ENCODE measurements around the gene ZNF428.

The ZNF428 gene

GRCh38 chr19:43649514-43649913 lies 30.1 kb upstream of the ZNF428 start:
- H3K27ac ChIP-seq, result no peak overlapping the region
- no peak for TF ChIP-seq CTCF (conservative IDR thresholded peaks at IDR 0.05)

- no peak for TF ChIP-seq CTCF (conservative IDR thresholded peaks at IDR 0.05)
- no peak overlapping the region for H3K27ac ChIP-seq
Measured at GRCh38 chr19:43648633-43649032, 29.2 kb upstream of the ZNF428 start.

GRCh38 chr19:43644181-43644580 lies 24.8 kb upstream of the ZNF428 start:
- no peak for TF ChIP-seq CTCF (conservative IDR thresholded peaks at IDR 0.05)
- H3K27ac ChIP-seq, result no peak overlapping the region

DNA sequence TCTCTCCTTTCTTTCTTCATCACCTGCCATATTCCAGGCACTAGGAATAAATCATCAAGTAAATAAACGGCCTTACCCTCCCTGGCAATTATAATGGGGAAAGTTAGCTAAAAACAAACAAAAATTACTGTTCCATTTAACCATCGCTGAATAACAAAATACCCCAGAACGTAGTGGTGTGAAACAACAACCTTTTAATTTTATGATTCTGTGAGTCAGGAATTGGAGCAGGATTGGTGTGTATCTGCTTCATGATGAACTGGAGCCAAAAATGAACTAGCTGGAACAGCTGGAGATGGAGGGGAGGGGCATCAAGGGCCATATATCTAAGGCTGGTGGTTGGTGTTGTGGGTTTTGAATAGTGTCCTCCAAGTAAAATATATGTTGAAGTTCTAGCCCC lies 23.9 kb upstream of the ZNF428 start:
- no peak for TF ChIP-seq CTCF (conservative IDR thresholded peaks at IDR 0.05)
- no peak overlapping the region for H3K27ac ChIP-seq

DNA sequence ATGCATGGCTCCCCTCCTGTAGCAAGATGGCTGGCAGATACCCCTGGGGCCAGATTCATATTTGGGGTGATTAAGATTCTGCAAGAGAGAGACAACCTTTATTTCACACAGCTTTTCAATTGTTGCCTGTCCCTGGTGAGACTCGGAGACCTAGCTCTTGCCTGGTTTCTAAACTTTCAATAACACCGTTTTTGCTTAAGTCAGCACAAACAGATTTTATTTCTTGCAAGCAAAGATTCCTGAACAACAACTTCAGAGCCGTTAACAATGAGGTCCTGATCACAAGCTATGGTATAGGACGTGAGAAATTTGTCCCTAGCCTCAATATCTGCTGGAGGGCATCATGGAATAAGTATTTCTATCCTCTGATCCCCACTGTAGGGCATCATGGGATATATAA lies 23.1 kb upstream of the ZNF428 start:
- no peak for TF ChIP-seq CTCF (conservative IDR thresholded peaks at IDR 0.05)

GRCh38 chr19:43641333-43641732 lies 21.9 kb upstream of the ZNF428 start:
- TF ChIP-seq CTCF (conservative IDR thresholded peaks at IDR 0.05), result no peak
- H3K27ac ChIP-seq, result no peak overlapping the region

More for the DNA sequence above, 23.1 kb upstream of the ZNF428 start:
- no peak overlapping the region for H3K27ac ChIP-seq

DNA sequence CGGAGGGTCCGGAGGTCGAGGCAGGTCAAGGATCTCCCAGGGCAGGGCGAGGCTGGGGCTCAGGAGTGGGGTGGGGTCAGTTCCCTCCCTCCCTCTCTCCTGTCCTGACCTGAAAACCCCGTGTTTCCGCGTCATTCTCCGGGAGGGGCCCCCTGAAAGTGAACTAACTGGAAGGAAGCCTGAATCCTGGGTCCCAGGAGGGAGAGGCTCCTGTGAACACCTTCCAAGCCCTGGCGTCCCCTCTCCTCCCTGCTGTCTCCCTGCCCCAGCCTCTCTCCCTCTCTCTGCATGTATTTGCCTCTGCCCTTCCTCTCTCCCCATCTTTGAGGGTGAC lies 21.0 kb upstream of the ZNF428 start:
- H3K27ac ChIP-seq, result peak overlapping the region; percentile 65; the same call in 1 of the 2 replicates
- TF ChIP-seq CTCF (conservative IDR thresholded peaks at IDR 0.05), result no peak
